Smooth muscle cell (in vitro differentiated cells): ENCODE results near the gene ITGA8. TPM values are rescaled to one million over a fixed set of nuclear protein-coding genes. Genes with fewer than 3 reads are reported as not detected.

ENCODE experiments used
- DNase-seq: peaks from one replicate; lab custom pipeline; 2025; ENCODE audit not compliant: unreplicated experiment; lab: John Stamatoyannopoulos, UW
- H2AFZ ChIP-seq: fragments of 200-600 bp; sonication (generic); 2 replicates; pipeline ENCODE4 v1.6.0; 2016; ENCODE audit warnings: antibody characterized with exemption, low read depth, mild to moderate bottlenecking
- H3F3A ChIP-seq: fragments of 200-600 bp; sonication (generic); 2 replicates; pipeline ENCODE4 v1.6.0; 2017; ENCODE audit warnings: antibody characterized with exemption, low read depth
- H3K27ac ChIP-seq: fragments of 200-600 bp; sonication (generic); 2 replicates; pipeline ENCODE4 v1.5.1; 2016; ENCODE audit warnings: low read depth, mild to moderate bottlenecking
- H3K27me3 ChIP-seq: fragments of 200-600 bp; sonication (generic); 2 replicates; pipeline ENCODE4 v1.6.1; 2016; ENCODE audit warnings: low read depth, mild to moderate bottlenecking
- H3K36me3 ChIP-seq: fragments of 200-600 bp; sonication (generic); 2 replicates; pipeline ENCODE4 v1.5.1; 2016; ENCODE audit warnings: low read depth
- H3K4me1 ChIP-seq: fragments of 200-600 bp; sonication (generic); 2 replicates; pipeline ENCODE4 v1.5.1; 2016; ENCODE audit warnings: low read depth
- H3K4me2 ChIP-seq: fragments of 200-600 bp; sonication (generic); 2 replicates; pipeline ENCODE4 v1.6.0; 2016; ENCODE audit warnings: mild to moderate bottlenecking
- H3K4me3 ChIP-seq: fragments of 200-600 bp; sonication (generic); 2 replicates; pipeline ENCODE4 v1.5.1; 2016; ENCODE audit warnings: mild to moderate bottlenecking
- H3K79me2 ChIP-seq: fragments of 200-600 bp; sonication (generic); 2 replicates; pipeline ENCODE4 v1.6.0; 2016; ENCODE audit warnings: low read depth, mild to moderate bottlenecking
- H3K9ac ChIP-seq: fragments of 200-600 bp; sonication (generic); 2 replicates; pipeline ENCODE4 v1.6.0; 2016; ENCODE audit warnings: low read depth
- H3K9me3 ChIP-seq: fragments of 200-600 bp; sonication (generic); replicated peaks from 2 replicates; pipeline ENCODE4 v1.5.1; 2016; ENCODE audit warnings: low read depth
- H4K20me1 ChIP-seq: fragments of 200-600 bp; sonication (generic); 2 replicates; pipeline ENCODE4 v1.6.0; 2016; ENCODE audit warnings: low read depth
- WGBS: methylation state at CpG from one replicate; pipeline ENCODE4 v1.1.7; 2016; ENCODE audit warnings: low lambda C conversion rate; 5-methylcytosine and 5-hydroxymethylcytosine counted together
- polyA plus RNA-seq: library from polyadenylated mRNA; unstranded; fragments of >200 nt; fragmentation: Nextera tagmentation; extraction: Ambion mirVana; gene quantifications from 2 replicates; pipeline ENCODE4 v1.2.1, GENCODE V29; 2016
- total RNA-seq: library from RNA; depleted of rRNA; stranded (reverse); fragments of >200 nt; gene quantifications from 2 replicates; pipeline ENCODE4 v1.2.3, GENCODE V29; 2014
- TF ChIP-seq, protein P1 (sequence below): fragments of 200-600 bp; sonication (generic); IDR thresholded peaks from 2 replicates; pipeline ENCODE4 v1.5.1; 2017; ENCODE audit warnings: borderline replicate concordance, mild to moderate bottlenecking, antibody characterized with exemption; ENCODE audit not compliant: insufficient read depth, poor library complexity, severe bottlenecking

Gene ITGA8
- total and polyA plus RNA-seq, 2 experiments from 2014 or later = 0.02 to 0.36 TPM

DNA sequence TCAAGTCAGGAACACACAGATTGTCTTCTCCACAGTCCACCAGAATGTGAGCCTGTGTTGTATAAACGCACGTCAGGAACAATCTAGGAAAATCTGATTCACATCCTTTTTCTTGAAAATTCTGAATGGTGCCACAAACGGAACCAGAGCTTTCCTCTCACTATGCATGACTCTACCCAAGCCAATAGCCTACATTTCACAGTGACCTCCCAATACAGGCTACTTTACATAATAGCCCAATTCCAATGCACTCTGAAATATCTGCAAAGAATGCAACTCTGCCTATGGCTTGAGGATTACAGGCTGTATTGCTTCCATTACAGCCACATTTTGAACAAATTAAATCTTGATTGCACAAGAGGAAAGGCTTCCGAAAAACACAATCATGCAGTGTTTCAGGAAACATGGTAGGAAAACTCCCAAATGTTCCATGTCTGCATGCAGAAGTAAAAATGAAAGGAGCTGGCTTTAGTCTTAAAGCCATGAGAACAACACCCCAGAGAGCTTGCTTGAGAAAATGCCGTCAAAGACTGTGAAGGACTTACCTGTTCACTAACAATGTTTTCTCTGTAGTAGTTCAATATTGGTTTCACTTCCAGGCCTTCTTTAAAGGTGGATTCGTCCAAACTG, 113.9 kb downstream of the ITGA8 start:
- H3K9ac ChIP-seq = no peak overlapping the region
- no peaks in the 10 kb centered on the region for H3K4me1 ChIP-seq
- H3K79me2 ChIP-seq = no peaks in the 10 kb centered on the region
- H4K20me1 ChIP-seq = no peaks in the 10 kb centered on the region
- no peak for DNase-seq
- WGBS = 92% methylated on average over 6 of the region's 6 CpGs
- H3K4me3 ChIP-seq = no peak overlapping the region
- no peak overlapping the region for H3K4me2 ChIP-seq
- no peak overlapping the region for H2AFZ ChIP-seq
- H3K9me3 ChIP-seq = no peaks in the 10 kb centered on the region
- no peaks in the 10 kb centered on the region for H3K36me3 ChIP-seq
- TF ChIP-seq, protein P1, sequence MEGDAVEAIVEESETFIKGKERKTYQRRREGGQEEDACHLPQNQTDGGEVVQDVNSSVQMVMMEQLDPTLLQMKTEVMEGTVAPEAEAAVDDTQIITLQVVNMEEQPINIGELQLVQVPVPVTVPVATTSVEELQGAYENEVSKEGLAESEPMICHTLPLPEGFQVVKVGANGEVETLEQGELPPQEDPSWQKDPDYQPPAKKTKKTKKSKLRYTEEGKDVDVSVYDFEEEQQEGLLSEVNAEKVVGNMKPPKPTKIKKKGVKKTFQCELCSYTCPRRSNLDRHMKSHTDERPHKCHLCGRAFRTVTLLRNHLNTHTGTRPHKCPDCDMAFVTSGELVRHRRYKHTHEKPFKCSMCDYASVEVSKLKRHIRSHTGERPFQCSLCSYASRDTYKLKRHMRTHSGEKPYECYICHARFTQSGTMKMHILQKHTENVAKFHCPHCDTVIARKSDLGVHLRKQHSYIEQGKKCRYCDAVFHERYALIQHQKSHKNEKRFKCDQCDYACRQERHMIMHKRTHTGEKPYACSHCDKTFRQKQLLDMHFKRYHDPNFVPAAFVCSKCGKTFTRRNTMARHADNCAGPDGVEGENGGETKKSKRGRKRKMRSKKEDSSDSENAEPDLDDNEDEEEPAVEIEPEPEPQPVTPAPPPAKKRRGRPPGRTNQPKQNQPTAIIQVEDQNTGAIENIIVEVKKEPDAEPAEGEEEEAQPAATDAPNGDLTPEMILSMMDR = no peak
- H3K27me3 ChIP-seq = no peaks in the 10 kb centered on the region
- no peaks in the 10 kb centered on the region for H3F3A ChIP-seq
- no peak overlapping the region for H3K27ac ChIP-seq

DNA sequence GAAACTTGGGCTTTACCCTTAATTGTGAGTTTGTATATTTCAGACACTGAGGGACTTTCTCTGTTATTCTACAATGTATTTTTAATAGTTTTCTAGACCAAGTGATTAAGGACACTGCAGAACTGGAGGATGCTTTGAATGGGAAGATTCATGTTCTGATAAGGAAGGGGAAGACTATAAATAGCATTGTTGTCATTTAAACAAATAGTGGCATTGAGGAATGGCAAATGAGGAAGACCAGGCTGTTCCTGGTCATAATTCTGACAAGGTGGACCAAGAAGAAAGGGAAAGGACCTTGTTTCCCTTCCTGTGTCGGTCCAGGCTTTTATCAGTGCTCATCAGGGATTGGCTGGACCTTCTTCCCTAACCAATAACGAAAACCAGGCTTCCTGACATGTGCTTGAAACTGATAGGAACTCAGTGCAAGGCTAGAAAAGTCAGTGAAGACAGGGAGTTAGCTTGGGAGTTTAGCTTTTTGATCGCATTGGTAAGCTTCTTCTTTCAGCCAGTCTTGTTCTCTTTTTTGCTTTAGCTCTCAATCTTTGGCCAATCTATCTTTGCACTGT, 116.2 kb downstream of the ITGA8 start:
- no peak overlapping the region for H3K27ac ChIP-seq
- 45% methylated on average over 3 of the region's 3 CpGs for WGBS
- TF ChIP-seq, protein P1 = no peak

DNA sequence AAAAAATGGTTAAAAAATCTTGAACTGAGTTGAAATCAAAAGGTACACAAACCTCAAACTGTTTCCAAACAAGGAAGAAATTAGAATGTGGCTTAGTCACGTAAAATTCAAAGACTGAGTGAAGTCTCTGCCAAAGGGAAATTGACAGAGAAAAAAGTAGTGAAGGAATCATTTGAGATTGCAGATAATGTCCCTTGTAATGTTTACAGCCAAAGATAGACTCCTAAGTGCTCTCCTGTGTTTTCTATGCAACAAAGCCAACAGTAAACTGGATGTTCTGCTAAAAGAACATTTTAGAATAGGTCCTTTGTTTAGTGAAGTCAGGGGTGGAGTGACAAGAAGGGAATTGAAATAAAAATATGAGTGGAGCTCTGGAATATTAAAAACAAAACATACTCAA, 117.9 kb downstream of the ITGA8 start:
- no peaks in the 10 kb centered on the region for H3K9me3 ChIP-seq
- H3K79me2 ChIP-seq = no peaks in the 10 kb centered on the region
- DNase-seq = no peak
- no peaks in the 10 kb centered on the region for H4K20me1 ChIP-seq
- WGBS = 53% methylated on average over 1 of the region's 1 CpG
- no peaks in the 10 kb centered on the region for H3F3A ChIP-seq
- H3K4me1 ChIP-seq = no peaks in the 10 kb centered on the region
- no peak overlapping the region for H3K4me2 ChIP-seq
- H3K27me3 ChIP-seq = no peaks in the 10 kb centered on the region
- TF ChIP-seq, protein P1 = no peak
- no peaks in the 10 kb centered on the region for H3K36me3 ChIP-seq
- H3K4me3 ChIP-seq = no peak overlapping the region
- no peak overlapping the region for H3K9ac ChIP-seq
- no peak overlapping the region for H3K27ac ChIP-seq
- no peak overlapping the region for H2AFZ ChIP-seq

More for the DNA sequence above, 116.2 kb downstream of the ITGA8 start:
- no peak overlapping the region for H3K4me2 ChIP-seq
- no peak overlapping the region for H3K4me3 ChIP-seq
- H3K4me1 ChIP-seq = no peaks in the 10 kb centered on the region
- H3K79me2 ChIP-seq = no peaks in the 10 kb centered on the region
- H2AFZ ChIP-seq = no peak overlapping the region
- no peak overlapping the region for H3K9ac ChIP-seq
- no peaks in the 10 kb centered on the region for H3F3A ChIP-seq
- no peaks in the 10 kb centered on the region for H3K36me3 ChIP-seq
- no peaks in the 10 kb centered on the region for H3K27me3 ChIP-seq
- no peak for DNase-seq
- no peaks in the 10 kb centered on the region for H3K9me3 ChIP-seq
- no peaks in the 10 kb centered on the region for H4K20me1 ChIP-seq

DNA sequence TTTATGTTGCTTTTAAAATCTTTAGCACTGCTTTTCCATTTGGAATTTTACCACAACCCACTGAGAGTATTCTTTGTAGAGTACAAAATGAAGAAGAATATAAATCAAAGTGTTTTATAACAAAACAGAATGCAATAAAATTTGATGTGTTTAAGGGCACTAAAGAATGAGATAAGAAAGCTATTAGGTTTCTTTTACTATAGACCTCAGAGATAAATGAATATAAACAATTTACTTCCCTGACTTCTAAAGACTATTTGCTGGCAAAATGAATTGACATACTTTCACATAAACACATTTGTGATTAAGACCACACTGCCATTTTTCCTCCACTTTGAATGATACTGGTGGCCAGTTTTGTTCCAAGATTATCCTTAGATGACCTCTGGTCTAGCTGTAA, 124.5 kb downstream of the ITGA8 start:
- no peaks in the 10 kb centered on the region for H3K36me3 ChIP-seq
- no peak for DNase-seq
- H3K4me2 ChIP-seq = no peak overlapping the region
- H3K9me3 ChIP-seq = no peaks in the 10 kb centered on the region
- no peak overlapping the region for H3K4me3 ChIP-seq
- H3F3A ChIP-seq = no peaks in the 10 kb centered on the region
- no peak overlapping the region for H2AFZ ChIP-seq
- no peak overlapping the region for H3K27ac ChIP-seq
- TF ChIP-seq, protein P1 = no peak
- H3K79me2 ChIP-seq = no peaks in the 10 kb centered on the region
- H3K9ac ChIP-seq = no peak overlapping the region
- H4K20me1 ChIP-seq = no peaks in the 10 kb centered on the region
- H3K27me3 ChIP-seq = no peaks in the 10 kb centered on the region
- no peaks in the 10 kb centered on the region for H3K4me1 ChIP-seq
